CD14-positive monocyte (primary cell): ENCODE results near the gene ARSK. TPM values are rescaled to one million over a fixed set of nuclear protein-coding genes. Genes with fewer than 3 reads are reported as not detected.

ENCODE experiments used
- DNase-seq, 3 donors: peaks; one replicate each; pipeline ENCODE4 v3.0.0-alpha.2; 2011 to 2022
- H2AFZ ChIP-seq: 2 replicates; pipeline ENCODE4 v1.6.0; 2012; ENCODE audit warnings: mild to moderate bottlenecking, low read depth, low read length, inconsistent platforms; ENCODE audit not compliant: insufficient read depth, poor library complexity, severe bottlenecking
- H3K27ac ChIP-seq, 2 donors: 1 replicate in 1 of 2; 2 replicates in 1 of 2; pipeline ENCODE4 v1.5.1; 2012 to 2013; ENCODE audit warnings: low read length in 2 of 2, control low read depth in 1 of 2, inconsistent platforms in 1 of 2, low read depth in 1 of 2, mild to moderate bottlenecking in 1 of 2
- H3K27me3 ChIP-seq, 2 donors: one replicate each; pipeline versions ENCODE4 v1.6.0 to v1.6.1; 2011 to 2013; ENCODE audit warnings: low read length in 2 of 2; ENCODE audit not compliant: control insufficient read depth in 2 of 2, insufficient read depth in 2 of 2
- H3K36me3 ChIP-seq, 2 donors: replicated peaks in 1 of 2; 1 replicate in 1 of 2; 2 replicates in 1 of 2; pipeline versions ENCODE4 v1.5.1 to v1.6.1; 2012 to 2013; ENCODE audit warnings: low read length in 2 of 2, control low read depth in 1 of 2, inconsistent platforms in 1 of 2, mild to moderate bottlenecking in 1 of 2; ENCODE audit not compliant: insufficient read depth in 2 of 2, control insufficient read depth in 1 of 2
- H3K4me1 ChIP-seq, 2 donors: 1 replicate in 1 of 2; 2 replicates in 1 of 2; pipeline versions ENCODE4 v1.5.1 to v1.6.1; 2012 to 2013; ENCODE audit warnings: low read length in 2 of 2, control low read depth in 1 of 2, inconsistent platforms in 1 of 2, mild to moderate bottlenecking in 1 of 2, moderate library complexity in 1 of 2; ENCODE audit not compliant: insufficient read depth in 2 of 2, control insufficient read depth in 1 of 2
- H3K4me2 ChIP-seq: replicated peaks from 2 replicates; pipeline ENCODE3; 2012; ENCODE audit warnings: low read length, moderate library complexity, mild to moderate bottlenecking; ENCODE audit not compliant: poor library complexity, severe bottlenecking; ENCODE audit errors: extremely low read depth
- H3K4me3 ChIP-seq, 3 experiments: fragments of 200-600 bp in 1 of 3; sonication (generic) in 1 of 3; replicated peaks in 1 of 3; 1 replicate in 2 of 3; 2 replicates in 1 of 3; pipeline ENCODE4 v1.5.1; 2011 to 2013; ENCODE audit warnings: low read length in 3 of 3, mild to moderate bottlenecking in 3 of 3, control low read depth in 2 of 3, low read depth in 2 of 3, inconsistent platforms in 1 of 3, moderate library complexity in 1 of 3
- H3K79me2 ChIP-seq: 2 replicates; pipeline ENCODE4 v1.6.0; 2012; ENCODE audit warnings: mild to moderate bottlenecking, control low read depth, inconsistent platforms, low read length, moderate library complexity; ENCODE audit not compliant: insufficient read depth
- H3K9ac ChIP-seq: 2 replicates; pipeline ENCODE4 v1.6.0; 2017; ENCODE audit warnings: low read length, mild to moderate bottlenecking; ENCODE audit not compliant: insufficient read depth, poor library complexity, severe bottlenecking
- H3K9me3 ChIP-seq, 2 donors: replicated peaks in 1 of 2; 1 replicate in 1 of 2; 2 replicates in 1 of 2; pipeline versions ENCODE4 v1.5.1 to v1.6.1; 2012 to 2013; ENCODE audit warnings: low read length in 2 of 2, control low read depth in 1 of 2; ENCODE audit not compliant: control insufficient read depth in 1 of 2, insufficient read depth in 1 of 2
- H4K20me1 ChIP-seq: 2 replicates; pipeline ENCODE4 v1.6.0; 2012; ENCODE audit warnings: mild to moderate bottlenecking, low read length, control low read depth, moderate library complexity; ENCODE audit not compliant: insufficient read depth
- H3K27ac Mint-ChIP-seq, 7 donors: one replicate each; pipeline ENCODE4 v1.8.0; 2020; ENCODE audit warnings: mild to moderate bottlenecking in 7 of 7, mixed read lengths in 7 of 7, moderate library complexity in 6 of 7, inconsistent platforms in 2 of 7
- H3K27me3 Mint-ChIP-seq, 3 donors: one replicate each; pipeline ENCODE4 v1.8.0; 2021 to 2022; ENCODE audit warnings: low read depth in 3 of 3, mild to moderate bottlenecking in 3 of 3, mixed read lengths in 3 of 3, moderate library complexity in 3 of 3, inconsistent platforms in 1 of 3
- H3K36me3 Mint-ChIP-seq, 2 donors: one replicate each; pipeline ENCODE4 v1.8.0; 2020; ENCODE audit warnings: mixed read lengths in 2 of 2, inconsistent platforms in 1 of 2, mild to moderate bottlenecking in 1 of 2
- H3K4me1 Mint-ChIP-seq: one replicate; pipeline ENCODE4 v1.8.0; 2020; ENCODE audit warnings: mild to moderate bottlenecking, mixed read lengths
- H3K4me3 Mint-ChIP-seq, 2 donors: one replicate each; pipeline ENCODE4 v1.8.0; 2020; ENCODE audit warnings: mild to moderate bottlenecking in 2 of 2, mixed read lengths in 2 of 2, moderate library complexity in 1 of 2
- H3K9me3 Mint-ChIP-seq, 7 donors: one replicate each; pipeline ENCODE4 v1.8.0; 2020 to 2022; ENCODE audit warnings: mixed read lengths in 7 of 7, mild to moderate bottlenecking in 6 of 7, moderate library complexity in 6 of 7, inconsistent platforms in 2 of 7
- WGBS: methylation state at CpG from one replicate; pipeline ENCODE4 v1.1.5; 2013; ENCODE audit warnings: missing lambda C conversion rate; ENCODE audit not compliant: insufficient coverage; 5-methylcytosine and 5-hydroxymethylcytosine counted together
- intact Hi-C, 2 donors: fragments of 100-400 bp; cut with micrococcal nuclease; formaldehyde crosslinking; loops; one replicate each; pipeline versions ENCODE4 v1.15.0 to v1.15.1; 2023
- polyA plus RNA-seq, 3 donors: library from polyadenylated mRNA; depleted of rRNA in 1 of 3; unstranded in 2 of 3; stranded (reverse) in 1 of 3; fragments of 300-500 nt in 2 of 3; fragments of >200 nt in 1 of 3; fragmentation: Illumina TruSeq in 2 of 3; gene quantifications; 1 replicate in 2 of 3; 2 replicates in 1 of 3; pipeline ENCODE4 v1.2.3, GENCODE V29; 2012 to 2021
- TF ChIP-seq, protein P1 (sequence below): fragments of 200-600 bp; IDR thresholded peaks from one replicate; pipeline ENCODE4 v1.8.0; 2022; ENCODE audit warnings: antibody characterized with exemption, mild to moderate bottlenecking

Gene ARSK
- polyA plus RNA-seq, 3 donors, result 0.67 to 1.3 (median 1.3) TPM

DNA sequence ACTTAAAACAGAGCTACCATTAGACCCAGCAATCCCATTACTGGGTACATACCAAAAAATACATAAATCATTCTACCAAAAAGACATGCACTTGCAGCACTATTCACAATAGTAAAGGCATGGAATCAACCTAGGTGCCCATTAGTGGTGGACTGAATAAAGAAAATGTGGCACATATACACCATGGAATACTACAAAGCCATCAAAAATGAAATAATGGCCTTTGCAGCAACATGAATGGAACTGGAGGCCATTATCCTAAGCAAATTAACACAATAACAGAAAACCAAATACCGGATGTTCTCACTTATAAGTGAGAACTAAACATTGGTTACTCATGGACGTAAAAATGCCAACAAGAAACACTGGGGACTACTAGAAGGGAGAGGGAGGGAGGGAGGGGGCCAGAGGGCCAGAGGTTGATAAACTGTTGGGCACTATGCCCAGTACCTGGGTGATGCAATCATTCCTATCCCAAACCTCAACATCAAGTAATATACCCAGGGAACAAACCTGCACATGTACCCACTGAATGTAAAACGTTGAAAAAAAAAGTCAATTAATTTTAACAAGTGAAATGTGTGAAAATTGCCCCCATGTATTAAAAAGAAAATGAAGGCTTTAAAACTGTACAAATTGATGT is 40.5 kb downstream of the ARSK start:
- H3K4me1 Mint-ChIP-seq, result peaks cover 5% of the 10 kb centered on the region
- no CpG with 5 or more reads among the region's 3 CpGs for WGBS
- TF ChIP-seq, protein P1, sequence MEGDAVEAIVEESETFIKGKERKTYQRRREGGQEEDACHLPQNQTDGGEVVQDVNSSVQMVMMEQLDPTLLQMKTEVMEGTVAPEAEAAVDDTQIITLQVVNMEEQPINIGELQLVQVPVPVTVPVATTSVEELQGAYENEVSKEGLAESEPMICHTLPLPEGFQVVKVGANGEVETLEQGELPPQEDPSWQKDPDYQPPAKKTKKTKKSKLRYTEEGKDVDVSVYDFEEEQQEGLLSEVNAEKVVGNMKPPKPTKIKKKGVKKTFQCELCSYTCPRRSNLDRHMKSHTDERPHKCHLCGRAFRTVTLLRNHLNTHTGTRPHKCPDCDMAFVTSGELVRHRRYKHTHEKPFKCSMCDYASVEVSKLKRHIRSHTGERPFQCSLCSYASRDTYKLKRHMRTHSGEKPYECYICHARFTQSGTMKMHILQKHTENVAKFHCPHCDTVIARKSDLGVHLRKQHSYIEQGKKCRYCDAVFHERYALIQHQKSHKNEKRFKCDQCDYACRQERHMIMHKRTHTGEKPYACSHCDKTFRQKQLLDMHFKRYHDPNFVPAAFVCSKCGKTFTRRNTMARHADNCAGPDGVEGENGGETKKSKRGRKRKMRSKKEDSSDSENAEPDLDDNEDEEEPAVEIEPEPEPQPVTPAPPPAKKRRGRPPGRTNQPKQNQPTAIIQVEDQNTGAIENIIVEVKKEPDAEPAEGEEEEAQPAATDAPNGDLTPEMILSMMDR, result no peak
- no peaks in the 10 kb centered on the region for H3K36me3 Mint-ChIP-seq
- Histone ChIP-seq H2AFZ (no peak overlapping the region), H3K9me3 (no peaks in the 10 kb centered on the region), H3K36me3 (no peaks in the 10 kb centered on the region), H3K4me2 (no peak overlapping the region), H3K79me2 (no peaks in the 10 kb centered on the region), H3K27me3 (no peaks in the 10 kb centered on the region), H3K4me3 (no peak overlapping the region), H4K20me1 (no peaks in the 10 kb centered on the region), H3K27ac (no peak overlapping the region), H3K4me1 (no peaks in the 10 kb centered on the region), H3K9ac (no peak overlapping the region)
- peaks cover 0 to 4% (median 0%) of the 10 kb centered on the region in 3 donors for H3K27me3 Mint-ChIP-seq
- no peak overlapping the region for H3K27ac Mint-ChIP-seq
- intact Hi-C loops, result no loop called here
- H3K4me3 Mint-ChIP-seq, result no peak overlapping the region
- no peak for DNase-seq
- peaks cover 0 to 2% (median 0%) of the 10 kb centered on the region in 7 donors for H3K9me3 Mint-ChIP-seq

DNA sequence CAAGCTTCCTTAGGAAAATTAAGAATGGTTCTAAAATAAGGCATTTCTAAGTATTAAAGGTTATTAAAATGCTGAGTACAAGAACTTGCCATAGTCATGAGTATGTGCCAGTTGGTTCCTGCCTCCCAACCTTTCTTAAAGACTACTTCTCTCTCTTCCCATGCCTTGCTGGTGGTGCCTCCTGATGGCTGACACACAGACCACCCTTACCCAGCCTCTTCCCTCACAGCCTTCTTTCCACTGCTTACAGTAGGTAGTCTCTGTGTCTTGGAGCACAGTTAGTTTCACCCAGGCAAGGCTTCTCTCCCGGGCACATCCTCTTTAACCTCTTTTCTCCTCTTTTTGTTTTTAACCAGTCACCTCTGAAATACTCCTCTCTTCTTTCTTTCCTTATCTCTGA is 44.4 kb downstream of the ARSK start:
- Histone ChIP-seq H3K36me3 (no peaks in the 10 kb centered on the region), H3K4me3 (no peak overlapping the region), H3K9me3 (no peaks in the 10 kb centered on the region), H4K20me1 (no peaks in the 10 kb centered on the region), H3K4me1 (no peaks in the 10 kb centered on the region), H3K27ac (no peak overlapping the region), H3K9ac (no peak overlapping the region), H3K79me2 (no peaks in the 10 kb centered on the region), H3K27me3 (no peaks in the 10 kb centered on the region), H2AFZ (no peak overlapping the region), H3K4me2 (no peak overlapping the region)
- Mint-ChIP-seq H3K4me3 (no peak overlapping the region), H3K9me3 (peaks cover 0 to 2% (median 0%) of the 10 kb centered on the region in 7 donors), H3K27me3 (peaks cover 0 to 4% (median 0%) of the 10 kb centered on the region in 3 donors), H3K4me1 (no peaks in the 10 kb centered on the region), H3K36me3 (peaks cover 2 to 6% of the 10 kb centered on the region in 2 donors), H3K27ac (no peak overlapping the region)
- intact Hi-C loops, result no loop called here
- WGBS, result no CpG with 5 or more reads among the region's 1 CpG
- no peak for DNase-seq
- TF ChIP-seq, protein P1, result no peak
